Kidney (tissue), 14 donors: ENCODE measurements around the gene ZNF879. TPM values are rescaled to one million over a fixed set of nuclear protein-coding genes. Genes with fewer than 3 reads are reported as not detected.
A peak's percentile ranks its signal among the peaks of the same experiment; 100 is the strongest.

Source experiments
- DNase-seq, 5 donors: peaks; one replicate each; pipeline ENCODE4 v3.0.0-alpha.2; 2013 to 2020
- FAIRE-seq: peaks from 2 replicates; lab custom pipeline; 2012; peaks lifted over from hg19 to GRCh38; lab: Jason Lieb, UNC
- H3K27ac ChIP-seq, 2 donors: one replicate each; pipeline ENCODE4 v1.7.0; 2013; ENCODE audit warnings: low read depth in 2 of 2, low read length in 2 of 2, inconsistent platforms in 1 of 2
- H3K27me3 ChIP-seq: one replicate; pipeline ENCODE4 v1.7.1; 2013; ENCODE audit warnings: low read length, inconsistent platforms; ENCODE audit not compliant: control insufficient read depth, insufficient read depth
- H3K36me3 ChIP-seq, 3 donors: one replicate each; pipeline versions ENCODE4 v1.7.0 to v1.7.1; 2013; ENCODE audit warnings: low read length in 3 of 3, control low read depth in 1 of 3, inconsistent platforms in 1 of 3; ENCODE audit not compliant: insufficient read depth in 3 of 3, control insufficient read depth in 2 of 3
- H3K4me1 ChIP-seq, 3 donors: one replicate each; pipeline versions ENCODE4 v1.7.0 to v1.7.1; 2013; ENCODE audit warnings: low read length in 3 of 3, inconsistent platforms in 1 of 3, low read depth in 1 of 3; ENCODE audit not compliant: control insufficient read depth in 2 of 3, insufficient read depth in 2 of 3
- H3K4me3 ChIP-seq, 3 donors: one replicate each; pipeline versions ENCODE4 v1.7.0 to v1.8.1; 2013; ENCODE audit warnings: low read length in 3 of 3, control low read depth in 1 of 3, inconsistent platforms in 1 of 3
- H3K9ac ChIP-seq, 3 donors: one replicate each; pipeline versions ENCODE4 v1.7.0 to v1.7.1; 2013; ENCODE audit warnings: low read length in 3 of 3, control low read depth in 1 of 3, inconsistent platforms in 1 of 3
- H3K9me3 ChIP-seq, 3 donors: one replicate each; pipeline versions ENCODE4 v1.7.0 to v1.7.1; 2013; ENCODE audit warnings: low read length in 3 of 3, control low read depth in 1 of 3, inconsistent platforms in 1 of 3; ENCODE audit not compliant: control insufficient read depth in 2 of 3, insufficient read depth in 1 of 3
- intact Hi-C: fragments of 100-400 bp; cut with DNase I; formaldehyde crosslinking; loops from one replicate; pipeline ENCODE4 v1.11.1; 2022
- polyA plus RNA-seq: library from polyadenylated mRNA; stranded (reverse); fragments of 350-450 nt; fragmentation: Illumina TruSeq; extraction: RNeasy Lipid Tissue Mini Kit (QIAGEN cat#74804); gene quantifications from one replicate; pipeline ENCODE4 v1.2.3, GENCODE V29; 2014; ENCODE audit warnings: low read depth, low replicate concordance; ENCODE audit not compliant: insufficient read depth
- total RNA-seq: library from RNA; stranded (reverse); fragmentation: NEBNext Ultra II Directional; extraction: Animal tissue kit (Norgen Biotek cat#: 25700); gene quantifications from one replicate; pipeline ENCODE4 v1.2.1, GENCODE V29; 2021
- TF ChIP-seq, protein P1 (sequence below): IDR thresholded peaks from 3 replicates; pipeline ENCODE4 v1.5.1; 2012; ENCODE audit warnings: mild to moderate bottlenecking, moderate library complexity, borderline replicate concordance; ENCODE audit not compliant: insufficient read depth; ENCODE audit errors: extremely low read depth
- donor health status: control.
- donor health status: control.
- donor health status: control.
- donor health status: control.
- donor health status: control.
- donor health status: DM: yes; HTN: yes; CAD: no.
- donor health status: Normal renal cell carcinoma (clear cell type).

Gene ZNF879
- total and polyA plus RNA-seq, 2 donors from 2014 or later, result 2.2 to 4.3 TPM

DNA sequence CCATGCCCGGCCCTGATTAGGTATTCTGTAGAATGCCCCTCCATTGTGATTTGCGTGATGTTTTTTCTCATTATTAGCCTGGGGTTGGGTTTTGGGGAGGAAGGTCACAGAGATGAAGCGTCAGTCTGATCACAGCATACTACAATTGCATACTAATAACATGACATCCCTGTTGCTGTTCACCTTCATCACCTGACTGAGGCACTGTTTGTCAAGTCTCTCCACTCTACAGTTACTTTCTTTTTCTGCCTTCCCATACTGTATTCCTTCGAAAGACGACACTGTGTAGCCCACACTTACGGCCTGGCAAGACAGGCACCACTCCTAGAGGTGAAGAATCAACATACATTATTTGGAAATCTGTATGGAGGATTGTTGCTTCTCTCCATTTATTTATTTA is 42.1 kb downstream of the ZNF879 start:
- intact Hi-C loops, result no loop called here
- no peak overlapping the region for H3K27ac ChIP-seq
- peaks cover 12 to 20% (median 13%) of the 10 kb centered on the region in 3 donors for H3K36me3 ChIP-seq
- H3K27me3 ChIP-seq, result no peaks in the 10 kb centered on the region
- FAIRE-seq (no peak), DNase-seq (no peak)
- TF ChIP-seq, protein P1, sequence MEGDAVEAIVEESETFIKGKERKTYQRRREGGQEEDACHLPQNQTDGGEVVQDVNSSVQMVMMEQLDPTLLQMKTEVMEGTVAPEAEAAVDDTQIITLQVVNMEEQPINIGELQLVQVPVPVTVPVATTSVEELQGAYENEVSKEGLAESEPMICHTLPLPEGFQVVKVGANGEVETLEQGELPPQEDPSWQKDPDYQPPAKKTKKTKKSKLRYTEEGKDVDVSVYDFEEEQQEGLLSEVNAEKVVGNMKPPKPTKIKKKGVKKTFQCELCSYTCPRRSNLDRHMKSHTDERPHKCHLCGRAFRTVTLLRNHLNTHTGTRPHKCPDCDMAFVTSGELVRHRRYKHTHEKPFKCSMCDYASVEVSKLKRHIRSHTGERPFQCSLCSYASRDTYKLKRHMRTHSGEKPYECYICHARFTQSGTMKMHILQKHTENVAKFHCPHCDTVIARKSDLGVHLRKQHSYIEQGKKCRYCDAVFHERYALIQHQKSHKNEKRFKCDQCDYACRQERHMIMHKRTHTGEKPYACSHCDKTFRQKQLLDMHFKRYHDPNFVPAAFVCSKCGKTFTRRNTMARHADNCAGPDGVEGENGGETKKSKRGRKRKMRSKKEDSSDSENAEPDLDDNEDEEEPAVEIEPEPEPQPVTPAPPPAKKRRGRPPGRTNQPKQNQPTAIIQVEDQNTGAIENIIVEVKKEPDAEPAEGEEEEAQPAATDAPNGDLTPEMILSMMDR, result no peak
- no peak overlapping the region for H3K4me3 ChIP-seq
- peaks cover 0 to 8% (median 0%) of the 10 kb centered on the region in 3 donors for H3K4me1 ChIP-seq
- H3K9ac ChIP-seq, result no peak overlapping the region
- peaks cover 7 to 29% (median 21%) of the 10 kb centered on the region in 3 donors for H3K9me3 ChIP-seq

DNA sequence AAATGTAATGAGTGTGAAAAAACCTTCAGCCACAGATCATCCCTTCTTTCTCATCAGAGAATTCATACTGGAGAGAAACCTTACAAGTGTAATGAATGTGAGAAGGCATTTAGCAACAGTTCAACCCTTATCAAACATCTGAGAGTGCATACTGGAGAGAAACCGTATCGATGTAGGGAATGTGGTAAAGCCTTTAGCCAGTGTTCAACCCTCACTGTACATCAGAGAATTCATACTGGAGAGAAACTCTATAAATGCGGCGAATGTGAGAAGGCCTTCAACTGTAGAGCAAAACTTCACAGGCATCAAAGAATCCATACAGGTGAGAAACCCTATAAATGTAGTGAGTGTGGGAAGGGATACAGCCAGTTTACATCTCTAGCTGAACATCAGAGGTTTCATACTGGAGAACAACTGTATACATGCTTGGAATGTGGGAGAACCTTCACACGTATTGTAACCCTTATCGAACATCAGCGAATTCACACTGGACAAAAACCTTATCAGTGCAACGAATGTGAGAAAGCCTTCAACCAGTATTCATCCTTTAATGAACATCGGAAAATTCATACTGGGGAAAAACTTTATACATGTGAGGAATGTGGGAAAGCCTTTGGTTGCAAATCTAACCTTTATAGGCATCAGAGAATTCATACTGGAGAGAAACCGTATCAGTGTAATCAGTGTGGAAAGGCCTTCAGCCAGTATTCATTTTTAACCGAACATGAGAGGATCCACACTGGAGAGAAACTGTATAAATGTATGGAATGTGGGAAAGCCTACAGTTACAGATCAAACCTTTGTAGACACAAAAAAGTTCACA is 55.8 kb downstream of the ZNF879 start:
- no peak overlapping the region for H3K9ac ChIP-seq
- intact Hi-C loops, result no loop called here
- H3K27me3 ChIP-seq, result no peaks in the 10 kb centered on the region
- H3K4me3 ChIP-seq, result peak overlapping the region in 2 of 3 donors; percentile 19 to 45
- H3K4me1 ChIP-seq, result no peaks in the 10 kb centered on the region
- FAIRE-seq (no peak), DNase-seq (no peak)
- H3K9me3 ChIP-seq, result peaks cover 16 to 95% (median 76%) of the 10 kb centered on the region in 3 donors
- H3K27ac ChIP-seq, result no peak overlapping the region
- TF ChIP-seq, protein P1, result no peak
- peaks cover 14 to 46% (median 37%) of the 10 kb centered on the region in 3 donors for H3K36me3 ChIP-seq

DNA sequence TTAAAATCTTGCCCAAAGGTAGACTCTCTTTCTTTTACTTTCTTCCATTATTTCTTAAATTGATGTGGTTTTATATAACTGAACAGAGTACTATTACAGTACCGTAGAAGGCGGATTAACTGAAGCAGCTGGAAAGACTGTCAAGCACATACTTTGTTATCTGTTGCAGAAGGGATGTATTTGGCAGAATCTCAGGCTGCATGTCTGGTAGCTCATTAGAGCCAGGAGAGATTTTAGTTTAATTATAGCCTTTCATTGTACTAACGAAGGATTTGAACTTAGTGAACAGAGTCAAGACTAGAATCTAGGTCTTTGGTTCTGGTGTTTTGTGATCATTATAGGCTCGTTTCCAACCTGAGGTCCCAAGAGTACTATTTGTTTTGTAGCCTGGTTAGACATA is 57.1 kb downstream of the ZNF879 start:
- peaks cover 14 to 44% (median 35%) of the 10 kb centered on the region in 3 donors for H3K36me3 ChIP-seq
- no peak for DNase-seq
- intact Hi-C loops, result no loop called here
- TF ChIP-seq, protein P1, result no peak
- H3K9me3 ChIP-seq, result peaks cover 16 to 95% (median 79%) of the 10 kb centered on the region in 3 donors
- peak overlapping the region in 1 of 3 donors; percentile 15 for H3K4me3 ChIP-seq
- no peaks in the 10 kb centered on the region for H3K27me3 ChIP-seq
- H3K27ac ChIP-seq, result no peak overlapping the region
- H3K4me1 ChIP-seq, result no peaks in the 10 kb centered on the region
- no peak for FAIRE-seq
- no peak overlapping the region for H3K9ac ChIP-seq

Other genes starting within 250 kb of the ZNF879 start
- 18.3 TPM for gene ZNF354B, start 163.9 kb upstream of the ZNF879 start, total RNA-seq
- 6.4 TPM for gene ZNF354B, start 163.9 kb upstream of the ZNF879 start, polyA plus RNA-seq
- 2.7 TPM for gene ZFP2, start 127.9 kb upstream of the ZNF879 start, total RNA-seq
- gene ZFP2, start 127.9 kb upstream of the ZNF879 start, polyA plus RNA-seq, result 3.1 TPM
- 4.2 TPM for gene ZNF454, start 82.6 kb upstream of the ZNF879 start, total RNA-seq
- gene ZNF454, start 82.6 kb upstream of the ZNF879 start, polyA plus RNA-seq, result 0.77 TPM
- not detected for gene GRM6, start 28.5 kb upstream of the ZNF879 start, total RNA-seq
- not detected for gene GRM6, start 28.5 kb upstream of the ZNF879 start, polyA plus RNA-seq
- 6.9 TPM for gene ZNF354C, start 36.6 kb downstream of the ZNF879 start, total RNA-seq
- gene ZNF354C, start 36.6 kb downstream of the ZNF879 start, polyA plus RNA-seq, result 1.3 TPM